GM10248 (cell line): ENCODE data around the gene IL23R.

Experiments used
- CTCF ChIA-PET: fragments of 300-600 bp; sonication (Branson Sonifier 250); formaldehyde crosslinking; extraction: SDS; loops from one replicate; lab custom pipeline; 2021; ENCODE audit warnings: antibody characterized with exemption; lab: Yijun Ruan, JAX
- POLR2A ChIA-PET: fragments of 350-650 bp; sonication (Branson Sonifier 250); formaldehyde crosslinking; extraction: SDS; loops from one replicate; lab custom pipeline; 2020; ENCODE audit warnings: antibody characterized with exemption; lab: Yijun Ruan, JAX
- DNase-seq: peaks from one replicate; pipeline ENCODE4 v3.0.0; 2012; ENCODE audit errors: extremely low spot score
- TF ChIP-seq, protein P1 (sequence below): IDR thresholded peaks from 2 replicates; pipeline ENCODE4 v1.5.1; 2012; ENCODE audit warnings: mild to moderate bottlenecking, low read depth; ENCODE audit errors: extremely low read depth, missing control alignments, control extremely low read depth

IL23R gene

DNA sequence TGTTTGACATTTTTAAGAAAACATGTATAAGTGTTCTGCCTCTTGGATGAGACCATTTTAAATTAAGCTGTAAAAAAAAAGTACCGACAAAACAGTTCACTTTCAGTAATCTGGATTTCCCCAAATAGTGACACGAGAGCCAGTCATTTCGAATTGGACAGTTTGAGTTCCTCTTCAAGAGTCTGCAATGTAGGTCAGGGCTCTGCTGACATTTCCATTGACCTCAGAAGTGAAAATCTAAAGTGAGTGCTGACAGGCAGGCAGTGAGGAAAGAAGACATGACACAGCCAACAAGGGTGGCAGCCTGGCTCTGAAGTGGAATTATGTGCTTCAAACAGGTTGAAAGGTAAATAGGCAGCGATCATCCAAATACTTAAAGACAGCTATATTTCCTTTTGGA lies at the start of gene IL23R:
Gene IL23R (plus strand): TSS at position 259 of the 400 bp plus-strand sequence. CDS start 1,667 bp downstream, outside the sequence.
- ChIA-PET CTCF (interaction anchor here (0.6 to 9.0 kb wide), 4 partner anchors 18 to 108 kb away, joined by 3 to 79 read pairs (median 12); no protein-coding TSS in a partner anchor), POLR2A (no interaction called here)
- DNase-seq, result peak; percentile 62
- TF ChIP-seq, protein P1, sequence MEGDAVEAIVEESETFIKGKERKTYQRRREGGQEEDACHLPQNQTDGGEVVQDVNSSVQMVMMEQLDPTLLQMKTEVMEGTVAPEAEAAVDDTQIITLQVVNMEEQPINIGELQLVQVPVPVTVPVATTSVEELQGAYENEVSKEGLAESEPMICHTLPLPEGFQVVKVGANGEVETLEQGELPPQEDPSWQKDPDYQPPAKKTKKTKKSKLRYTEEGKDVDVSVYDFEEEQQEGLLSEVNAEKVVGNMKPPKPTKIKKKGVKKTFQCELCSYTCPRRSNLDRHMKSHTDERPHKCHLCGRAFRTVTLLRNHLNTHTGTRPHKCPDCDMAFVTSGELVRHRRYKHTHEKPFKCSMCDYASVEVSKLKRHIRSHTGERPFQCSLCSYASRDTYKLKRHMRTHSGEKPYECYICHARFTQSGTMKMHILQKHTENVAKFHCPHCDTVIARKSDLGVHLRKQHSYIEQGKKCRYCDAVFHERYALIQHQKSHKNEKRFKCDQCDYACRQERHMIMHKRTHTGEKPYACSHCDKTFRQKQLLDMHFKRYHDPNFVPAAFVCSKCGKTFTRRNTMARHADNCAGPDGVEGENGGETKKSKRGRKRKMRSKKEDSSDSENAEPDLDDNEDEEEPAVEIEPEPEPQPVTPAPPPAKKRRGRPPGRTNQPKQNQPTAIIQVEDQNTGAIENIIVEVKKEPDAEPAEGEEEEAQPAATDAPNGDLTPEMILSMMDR, result no peak

DNA sequence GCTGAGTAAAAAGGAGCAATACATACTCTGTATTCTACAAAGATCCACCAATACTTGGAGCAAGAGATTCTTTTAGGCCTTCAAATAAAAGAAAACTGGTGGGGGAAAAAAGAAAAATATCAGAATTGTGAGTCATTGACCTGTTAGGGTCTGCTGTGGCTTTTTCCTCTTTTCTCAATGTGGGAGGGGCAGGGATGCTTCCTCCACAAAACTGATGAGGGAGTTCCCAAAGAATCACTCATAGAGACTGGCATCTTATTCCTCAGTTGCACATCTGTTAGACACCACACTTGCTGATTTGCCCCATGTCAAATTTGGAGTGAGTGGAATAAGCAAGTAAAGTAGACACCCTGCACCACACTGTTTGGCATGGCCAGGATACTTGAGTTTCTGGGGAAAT lies 48.1 kb upstream of the IL23R start:
- ChIA-PET POLR2A (no interaction called here), CTCF (interaction anchor here (1.5 to 2.0 kb wide), 2 partner anchors 31 to 393 kb away, joined by 3 to 4 read pairs; no protein-coding TSS in a partner anchor)
- no peak for DNase-seq
- TF ChIP-seq, protein P1, result no peak

DNA sequence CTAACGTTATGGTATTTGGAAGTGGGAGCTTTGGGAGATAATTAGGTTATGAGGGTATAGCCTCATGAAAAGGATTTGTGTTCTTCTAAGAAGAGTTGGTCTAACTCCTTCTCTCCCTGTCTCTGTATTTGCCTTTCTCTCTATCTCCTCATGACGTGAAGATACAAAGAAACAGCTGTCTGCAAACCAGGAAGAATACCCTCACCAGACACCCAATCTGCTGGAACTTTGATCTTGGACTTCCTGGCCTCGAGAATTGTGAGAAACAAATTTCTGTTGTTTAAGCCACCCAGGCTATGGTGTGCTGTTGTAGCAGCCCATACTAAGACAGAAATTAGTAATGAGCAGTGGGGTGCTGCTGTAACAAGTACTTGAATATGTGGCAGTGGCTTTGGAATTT lies 47.6 kb upstream of the IL23R start:
- ChIA-PET POLR2A (no interaction called here), CTCF (interaction anchor here (1.5 to 2.0 kb wide), 2 partner anchors 31 to 393 kb away, joined by 3 to 4 read pairs; no protein-coding TSS in a partner anchor)
- no peak for DNase-seq
- TF ChIP-seq, protein P1, result no peak

- CTCF ChIA-PET, result interaction anchor here (1.3 to 1.4 kb wide), 3 partner anchors 12 to 28 kb away, joined by 4 to 5 read pairs (median 4); no protein-coding TSS in a partner anchor
Measured at GRCh38 chr1:67120855-67121619, 45.2 kb upstream of the IL23R start.

DNA sequence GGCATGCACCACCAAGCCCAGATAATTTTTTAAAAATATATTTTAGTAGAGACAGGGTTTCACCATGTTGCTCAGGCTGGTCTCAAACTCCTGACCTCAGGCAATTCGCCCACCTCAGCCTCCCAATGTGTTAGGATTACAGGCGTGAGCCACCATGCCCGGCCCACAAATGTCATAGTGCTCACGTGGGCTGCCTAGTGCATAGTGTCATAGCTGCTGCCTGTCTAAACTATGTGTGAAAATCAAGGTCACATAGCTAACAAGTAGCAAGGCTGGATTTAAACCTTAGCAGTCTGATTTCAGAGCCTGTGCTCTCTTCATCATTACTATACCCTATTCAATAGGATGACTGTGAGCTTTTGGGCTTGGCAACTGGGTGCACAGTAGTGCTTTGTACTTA lies 41.8 kb upstream of the IL23R start:
- TF ChIP-seq, protein P1, result no peak
- CTCF ChIA-PET, result interaction anchor here (0.7 to 5.3 kb wide), 5 partner anchors 10 to 88 kb away, joined by 3 to 16 read pairs (median 4); no protein-coding TSS in a partner anchor
- POLR2A ChIA-PET, result no interaction called here
- DNase-seq, result no peak

More at GRCh38 chr1:67120855-67121619, 45.2 kb upstream of the IL23R start:
- no peak for DNase-seq
- POLR2A ChIA-PET, result no interaction called here
- TF ChIP-seq, protein P1, result no peak

GRCh38 chr1:67126111-67126746 lies 40.0 kb upstream of the IL23R start:
- TF ChIP-seq, protein P1, result no peak
- DNase-seq, result no peak
- ChIA-PET CTCF (interaction anchor here (0.9 to 5.3 kb wide), 9 partner anchors 10 to 400 kb away, joined by 3 to 16 read pairs (median 4); no protein-coding TSS in a partner anchor), POLR2A (no interaction called here)
